NCI-H2171 treated with DMSO at 0.1 percent for 48 hours (cell line): ENCODE results near the gene SRRM2.

ENCODE experiments used
- DNase-seq: peaks from one replicate; lab custom pipeline; 2025; lab: John Stamatoyannopoulos, UW

SRRM2 gene

DNA sequence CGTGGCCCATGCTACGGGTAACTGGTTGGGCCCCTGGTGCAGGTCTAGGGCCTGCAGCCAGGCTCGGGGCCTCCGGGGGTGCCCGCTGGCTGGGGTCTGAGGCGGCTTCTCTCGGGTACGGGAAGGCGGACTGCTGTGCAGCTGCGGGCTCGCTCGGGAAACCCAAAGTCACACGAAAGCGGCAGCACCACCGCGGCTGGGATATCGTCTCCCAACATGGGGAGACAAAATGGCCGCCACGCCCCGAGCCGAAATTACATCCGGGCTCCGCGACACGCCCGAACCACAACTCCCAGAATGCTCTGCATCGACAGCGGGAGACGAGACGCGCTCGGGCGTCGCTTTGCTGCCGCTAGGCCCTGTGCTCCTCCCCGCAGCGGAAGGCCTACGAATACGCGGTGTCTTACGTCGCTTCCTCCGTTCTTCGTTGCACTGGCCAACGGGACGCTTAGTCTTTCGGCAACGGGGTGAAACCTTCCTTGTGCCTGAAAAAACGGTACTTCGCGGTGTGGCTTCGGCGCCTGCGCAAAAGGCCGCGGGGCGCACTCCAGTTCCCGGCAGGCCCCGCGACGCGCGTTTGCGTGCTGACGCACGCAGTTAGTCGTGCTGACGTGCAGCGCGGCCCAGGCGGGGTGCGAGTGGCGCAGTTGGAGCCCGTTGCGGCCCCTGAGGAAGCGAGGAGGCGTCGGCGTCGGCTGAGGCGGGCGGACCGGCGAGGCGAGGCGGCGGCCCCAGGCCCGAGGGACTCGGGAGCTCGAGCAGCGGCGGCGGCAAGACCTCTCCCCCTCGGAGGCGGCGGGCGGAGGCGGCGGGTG, at the start of gene SRRM2:
Gene SRRM2 (plus strand): TSS at position 604 of the 815 bp plus-strand sequence. CDS start 3,727 bp downstream, outside the sequence.
- peak; percentile 98 for DNase-seq

GRCh38 chr16:2702871-2703745, 49.3 kb upstream of the SRRM2 start:
- DNase-seq = no peak

GRCh38 chr16:2704166-2704982, 48.1 kb upstream of the SRRM2 start:
- DNase-seq = no peak

GRCh38 chr16:2704983-2705275, 47.5 kb upstream of the SRRM2 start:
- no peak for DNase-seq

- no peak for DNase-seq
Measured at GRCh38 chr16:2705351-2705750, 47.1 kb upstream of the SRRM2 start.

DNA sequence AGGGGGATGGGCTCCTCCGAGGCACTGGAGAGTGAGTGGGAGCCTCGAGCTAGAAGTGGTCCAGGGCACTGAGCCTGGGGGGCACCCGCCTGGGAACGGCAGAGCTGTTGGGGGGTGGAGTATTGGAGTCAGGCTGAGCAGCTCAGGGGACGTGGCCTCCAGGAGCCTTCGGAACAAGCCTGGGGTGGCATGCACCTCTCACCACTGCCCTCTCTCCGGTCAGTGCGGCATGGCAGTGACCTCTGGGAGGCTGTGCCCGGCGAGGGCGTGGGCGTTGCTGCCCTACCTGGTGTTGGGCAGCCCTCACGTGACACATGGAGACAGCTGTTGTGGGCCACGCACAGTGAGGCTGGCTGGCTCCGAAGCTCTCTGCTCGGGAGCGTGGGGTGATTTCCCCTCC, 46.4 kb upstream of the SRRM2 start:
- DNase-seq = no peak

DNA sequence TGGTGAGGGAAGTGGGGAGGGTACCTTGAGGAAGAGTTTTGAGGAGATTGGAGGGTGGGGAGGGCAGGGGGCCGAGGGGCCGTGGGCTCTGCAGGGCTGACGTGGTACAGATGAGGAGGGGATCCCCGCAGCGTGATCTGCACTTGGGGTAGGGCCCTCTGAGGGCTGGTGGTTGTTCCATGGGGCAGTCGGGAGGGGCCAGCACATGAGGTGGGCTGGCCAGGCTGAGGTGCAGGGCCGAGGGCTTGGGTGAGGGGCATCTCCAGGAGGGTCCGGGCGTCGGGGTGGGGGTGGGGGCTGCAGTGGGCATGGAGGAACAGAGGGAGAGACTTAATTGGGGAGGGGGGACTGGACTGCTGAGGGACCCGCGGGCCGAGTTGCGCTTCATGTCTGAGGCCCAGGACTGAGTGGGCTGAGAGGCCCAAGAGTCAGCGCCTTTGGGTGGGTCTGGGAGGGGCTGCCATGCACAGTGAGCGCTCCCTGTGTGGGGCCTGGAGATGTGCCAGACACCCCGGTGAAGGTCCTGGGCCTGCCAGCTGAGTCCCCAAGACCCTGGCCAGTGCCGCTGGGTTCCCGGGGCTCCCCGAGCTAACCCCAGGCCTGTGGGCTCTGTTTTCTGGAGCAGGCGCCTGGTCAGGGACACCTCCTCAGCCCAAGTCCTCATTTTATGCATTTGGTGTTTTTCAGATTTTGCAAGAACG, 45.7 kb upstream of the SRRM2 start:
- no peak for DNase-seq

DNA sequence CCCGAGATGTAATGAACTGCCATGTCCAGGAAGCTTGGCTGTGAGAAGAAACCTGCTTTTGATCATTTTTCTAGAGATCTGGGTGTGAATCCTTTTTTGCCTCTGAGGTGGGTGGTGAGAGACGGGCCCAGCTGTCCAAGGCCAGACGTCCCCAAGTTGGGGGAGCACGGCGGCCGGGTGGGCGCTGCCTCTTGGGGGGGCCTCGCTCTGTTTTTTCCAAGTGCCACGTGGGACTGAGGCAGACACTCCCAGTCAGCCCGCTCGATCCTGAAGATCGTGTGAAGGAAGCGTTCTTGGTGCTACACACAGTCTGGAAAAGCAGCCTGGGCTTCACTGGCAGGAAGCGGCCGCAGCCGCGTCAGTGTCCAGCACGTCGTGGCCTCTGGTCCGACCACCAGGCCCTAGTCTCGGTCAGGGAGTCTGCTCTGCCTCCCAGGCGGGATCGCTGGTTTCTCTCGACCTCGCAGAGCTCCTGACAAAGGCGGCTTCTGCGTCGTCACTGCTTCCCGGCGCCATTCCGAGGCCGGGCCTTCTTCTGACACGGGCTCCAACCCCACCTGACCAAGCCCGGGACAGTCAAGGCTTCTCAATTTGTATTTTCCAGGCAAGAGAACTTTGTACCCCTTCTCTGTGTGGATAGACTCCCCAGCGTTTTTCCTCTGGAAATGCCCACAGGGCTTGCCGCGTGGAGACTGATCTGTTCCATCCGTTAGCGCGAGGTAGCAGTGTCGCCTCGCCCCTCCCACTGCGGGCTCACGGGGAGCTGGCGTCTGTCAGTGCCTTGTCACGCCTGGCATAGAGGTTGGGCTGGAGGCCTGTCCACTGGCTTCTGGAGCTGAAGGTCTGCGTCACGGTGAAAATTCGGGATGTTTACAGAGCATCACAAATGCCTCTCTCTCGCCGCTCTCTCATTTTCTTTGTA, 44.8 kb upstream of the SRRM2 start:
- no peak for DNase-seq

DNA sequence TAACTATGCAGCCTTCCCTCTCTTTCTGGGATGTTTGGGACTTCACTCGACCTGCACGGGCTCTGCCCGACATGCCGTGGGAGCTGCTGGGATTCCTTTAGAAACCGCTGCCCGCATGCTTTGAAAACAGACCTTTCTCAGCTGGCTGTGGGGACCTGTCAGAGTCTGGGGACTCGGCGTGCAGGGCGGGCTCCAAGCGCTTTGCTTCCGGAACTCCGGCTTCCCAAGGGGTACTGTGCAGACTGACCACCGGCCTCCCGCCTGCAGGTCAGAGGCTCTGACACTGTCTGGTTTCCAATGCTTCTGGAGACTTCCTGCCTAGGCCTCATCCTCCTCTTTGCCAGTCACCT, 44.2 kb upstream of the SRRM2 start:
- DNase-seq = no peak

- DNase-seq = no peak
Measured at GRCh38 chr16:2708955-2709587, 43.4 kb upstream of the SRRM2 start.

- no peak for DNase-seq
Measured at GRCh38 chr16:2709588-2709984, 42.9 kb upstream of the SRRM2 start.

- DNase-seq = no peak
Measured at GRCh38 chr16:2710021-2710710, 42.3 kb upstream of the SRRM2 start.

- DNase-seq = peak; percentile 71
Measured at GRCh38 chr16:2710711-2711231, 41.7 kb upstream of the SRRM2 start.

- DNase-seq = no peak
Measured at GRCh38 chr16:2711370-2712062, 40.9 kb upstream of the SRRM2 start.

- no peak for DNase-seq
Measured at GRCh38 chr16:2712063-2712441, 40.4 kb upstream of the SRRM2 start.

GRCh38 chr16:2712546-2712945, 39.9 kb upstream of the SRRM2 start:
- no peak for DNase-seq

DNA sequence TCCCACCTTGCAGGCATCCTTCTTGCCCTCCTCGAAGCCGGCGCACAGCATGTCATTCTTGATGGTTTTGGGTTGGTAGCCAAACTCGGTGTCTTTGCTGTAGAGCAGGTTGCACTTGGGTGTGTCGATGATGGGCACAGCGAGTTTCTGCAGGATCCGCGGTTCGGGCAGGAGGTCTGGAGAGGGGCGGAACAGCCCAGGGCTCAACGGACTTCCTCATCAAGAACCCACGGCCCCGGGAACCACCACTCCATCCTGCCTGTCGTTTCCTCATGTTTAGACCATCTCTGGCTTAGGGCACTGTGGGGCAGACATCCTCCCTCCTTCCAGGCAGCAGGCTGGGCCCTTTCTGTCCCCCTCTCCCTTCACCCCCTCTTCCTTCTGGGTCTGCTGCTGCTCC, 38.9 kb upstream of the SRRM2 start:
- no peak for DNase-seq

GRCh38 chr16:2713985-2714774, 38.3 kb upstream of the SRRM2 start:
- DNase-seq = peak; percentile 64
